Measurements from ENCODE around the gene SCFD2.
A peak's percentile ranks its signal among the peaks of the same experiment; 100 is the strongest.

SCFD2 gene

GRCh38 chr4:52861171-52861823 is 504.6 kb downstream of the SCFD2 start:
- H3K27ac ChIP-seq (ENCODE audit: insufficient read depth in 1 of 2, low read depth in 1 of 2, low read length in 2 of 2, poor library complexity in 1 of 2, severe bottlenecking in 2 of 2): no peak overlapping the region
- H3K36me3 ChIP-seq (ENCODE audit: control insufficient read depth in 4 of 4, insufficient read depth in 4 of 4, low read length in 3 of 4): no peaks in the 10 kb centered on the region
- peaks cover 0 to 15% (median 5%) of the 10 kb centered on the region in 5 experiments for H3K9me3 ChIP-seq (ENCODE audit: control extremely low read depth in 1 of 5, control insufficient read depth in 4 of 5, insufficient read depth in 2 of 5, low read depth in 1 of 5, low read length in 4 of 5)
- peak overlapping the region in 6 of 7 experiments; percentile 39 to 75 (median 66) for H3K4me3 ChIP-seq (ENCODE audit: control insufficient read depth in 1 of 7, extremely low read depth in 1 of 7, insufficient read depth in 4 of 7, low read depth in 2 of 7, low read length in 6 of 7)
- 54% methylated on average over 20 of the region's 26 CpGs for WGBS (ENCODE audit: insufficient coverage)
- H3K4me1 ChIP-seq (ENCODE audit: control extremely low read depth in 1 of 4, control insufficient read depth in 4 of 4, insufficient read depth in 4 of 4, low read length in 3 of 4): peaks cover 0 to 17% (median 15%) of the 10 kb centered on the region in 4 experiments
- ChIA-PET POLR2A (no interaction called here), CTCF (no interaction called here)
- no peak for DNase-seq
- peaks cover 0 to 45% (median 14%) of the 10 kb centered on the region in 5 experiments for H3K27me3 ChIP-seq (replicated peaks in 2 of 5; ENCODE audit: control insufficient read depth in 4 of 5, insufficient read depth in 5 of 5, low read length in 4 of 5)

- Histone ChIP-seq H3K9me3 (ENCODE audit: control extremely low read depth in 1 of 5, control insufficient read depth in 4 of 5, insufficient read depth in 2 of 5, low read depth in 1 of 5, low read length in 4 of 5) (peaks cover 0 to 15% (median 5%) of the 10 kb centered on the region in 5 experiments), H3K4me1 (ENCODE audit: control extremely low read depth in 1 of 4, control insufficient read depth in 4 of 4, insufficient read depth in 4 of 4, low read length in 3 of 4) (peaks cover 0 to 17% (median 15%) of the 10 kb centered on the region in 4 experiments), H3K27me3 (replicated peaks in 2 of 5; ENCODE audit: control insufficient read depth in 4 of 5, insufficient read depth in 5 of 5, low read length in 4 of 5) (peaks cover 0 to 45% (median 14%) of the 10 kb centered on the region in 5 experiments), H3K4me3 (ENCODE audit: control insufficient read depth in 1 of 7, extremely low read depth in 1 of 7, insufficient read depth in 4 of 7, low read depth in 2 of 7, low read length in 6 of 7) (no peak overlapping the region), H3K36me3 (ENCODE audit: control insufficient read depth in 4 of 4, insufficient read depth in 4 of 4, low read length in 3 of 4) (no peaks in the 10 kb centered on the region), H3K27ac (ENCODE audit: insufficient read depth in 1 of 2, low read depth in 1 of 2, low read length in 2 of 2, poor library complexity in 1 of 2, severe bottlenecking in 2 of 2) (no peak overlapping the region)
- ChIA-PET CTCF (interaction anchor here (1.3 kb wide), 1 partner anchor 14 kb away, joined by 3 read pairs; no protein-coding TSS in a partner anchor), POLR2A (no interaction called here)
- WGBS (ENCODE audit: insufficient coverage): no CpG with 5 or more reads among the region's 2 CpGs
- no peak for DNase-seq
These were observed 505.5 kb downstream of the SCFD2 start for GRCh38 chr4:52860361-52860760.

DNA sequence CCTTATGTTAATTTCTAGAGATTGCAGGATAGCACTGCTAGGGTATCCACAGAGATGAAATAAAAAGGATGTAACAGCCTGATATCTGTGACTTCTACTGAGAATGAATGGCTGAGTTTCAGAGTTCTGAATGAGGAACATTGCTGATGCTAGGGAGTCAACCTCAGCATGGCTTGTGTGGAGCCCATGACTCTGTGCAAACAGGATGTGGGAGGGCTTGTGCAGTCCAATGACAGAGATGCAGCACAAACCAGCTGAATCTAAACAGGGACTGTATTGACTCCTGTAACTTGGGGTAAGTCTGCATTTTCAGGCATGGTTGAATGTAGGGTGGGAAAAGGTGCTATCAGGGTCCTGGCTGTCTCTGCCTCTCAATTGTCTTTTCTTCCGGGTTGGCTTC is 509.1 kb downstream of the SCFD2 start:
- 88% methylated on average over 1 of the region's 1 CpG for WGBS (ENCODE audit: insufficient coverage)
- Histone ChIP-seq H3K4me1 (ENCODE audit: control extremely low read depth in 1 of 4, control insufficient read depth in 4 of 4, insufficient read depth in 4 of 4, low read length in 3 of 4) (peaks cover 2 to 11% (median 7%) of the 10 kb centered on the region in 4 experiments), H3K9me3 (ENCODE audit: control extremely low read depth in 1 of 5, control insufficient read depth in 4 of 5, insufficient read depth in 2 of 5, low read depth in 1 of 5, low read length in 4 of 5) (peaks cover 0 to 15% (median 5%) of the 10 kb centered on the region in 5 experiments), H3K27me3 (replicated peaks in 2 of 5; ENCODE audit: control insufficient read depth in 4 of 5, insufficient read depth in 5 of 5, low read length in 4 of 5) (peaks cover 0 to 29% (median 5%) of the 10 kb centered on the region in 5 experiments), H3K36me3 (ENCODE audit: control insufficient read depth in 4 of 4, insufficient read depth in 4 of 4, low read length in 3 of 4) (no peaks in the 10 kb centered on the region), H3K27ac (ENCODE audit: insufficient read depth in 1 of 2, low read depth in 1 of 2, low read length in 2 of 2, poor library complexity in 1 of 2, severe bottlenecking in 2 of 2) (no peak overlapping the region), H3K4me3 (ENCODE audit: control insufficient read depth in 1 of 7, extremely low read depth in 1 of 7, insufficient read depth in 4 of 7, low read depth in 2 of 7, low read length in 6 of 7) (no peak overlapping the region)
- DNase-seq: no peak
- ChIA-PET CTCF (no interaction called here), POLR2A (no interaction called here)

GRCh38 chr4:52853351-52853750 is 512.5 kb downstream of the SCFD2 start:
- DNase-seq: no peak
- POLR2A ChIA-PET: no interaction called here
- H3K4me3 ChIP-seq (ENCODE audit: control insufficient read depth in 1 of 7, extremely low read depth in 1 of 7, insufficient read depth in 4 of 7, low read depth in 2 of 7, low read length in 6 of 7): no peak overlapping the region
- no peaks in the 10 kb centered on the region for H3K36me3 ChIP-seq (ENCODE audit: control insufficient read depth in 4 of 4, insufficient read depth in 4 of 4, low read length in 3 of 4)
- CTCF ChIA-PET: interaction anchor here (0.7 to 1.2 kb wide), 3 partner anchors 29 to 266 kb away, joined by 3 read pairs; no protein-coding TSS in a partner anchor
- no peak overlapping the region for H3K27ac ChIP-seq (ENCODE audit: insufficient read depth in 1 of 2, low read depth in 1 of 2, low read length in 2 of 2, poor library complexity in 1 of 2, severe bottlenecking in 2 of 2)
- peaks cover 0 to 8% (median 2%) of the 10 kb centered on the region in 4 experiments for H3K4me1 ChIP-seq (ENCODE audit: control extremely low read depth in 1 of 4, control insufficient read depth in 4 of 4, insufficient read depth in 4 of 4, low read length in 3 of 4)
- peaks cover 0 to 3% (median 0%) of the 10 kb centered on the region in 5 experiments for H3K27me3 ChIP-seq (replicated peaks in 2 of 5; ENCODE audit: control insufficient read depth in 4 of 5, insufficient read depth in 5 of 5, low read length in 4 of 5)
- H3K9me3 ChIP-seq (ENCODE audit: control extremely low read depth in 1 of 5, control insufficient read depth in 4 of 5, insufficient read depth in 2 of 5, low read depth in 1 of 5, low read length in 4 of 5): peaks cover 0 to 12% (median 3%) of the 10 kb centered on the region in 5 experiments

- no peak for DNase-seq
- WGBS (ENCODE audit: insufficient coverage): 100% methylated on average over 2 of the region's 3 CpGs
- H3K27me3 ChIP-seq (replicated peaks in 2 of 5; ENCODE audit: control insufficient read depth in 4 of 5, insufficient read depth in 5 of 5, low read length in 4 of 5): no peaks in the 10 kb centered on the region
- H3K4me3 ChIP-seq (ENCODE audit: control insufficient read depth in 1 of 7, extremely low read depth in 1 of 7, insufficient read depth in 4 of 7, low read depth in 2 of 7, low read length in 6 of 7): no peak overlapping the region
- CTCF ChIA-PET: interaction anchor here (1.1 to 1.2 kb wide), 2 partner anchors 30 to 130 kb away, joined by 3 read pairs; no protein-coding TSS in a partner anchor
- H3K27ac ChIP-seq (ENCODE audit: insufficient read depth in 1 of 2, low read depth in 1 of 2, low read length in 2 of 2, poor library complexity in 1 of 2, severe bottlenecking in 2 of 2): no peak overlapping the region
- peaks cover 0 to 8% (median 2%) of the 10 kb centered on the region in 4 experiments for H3K4me1 ChIP-seq (ENCODE audit: control extremely low read depth in 1 of 4, control insufficient read depth in 4 of 4, insufficient read depth in 4 of 4, low read length in 3 of 4)
- POLR2A ChIA-PET: no interaction called here
- peaks cover 0 to 6% (median 0%) of the 10 kb centered on the region in 5 experiments for H3K9me3 ChIP-seq (ENCODE audit: control extremely low read depth in 1 of 5, control insufficient read depth in 4 of 5, insufficient read depth in 2 of 5, low read depth in 1 of 5, low read length in 4 of 5)
- H3K36me3 ChIP-seq (ENCODE audit: control insufficient read depth in 4 of 4, insufficient read depth in 4 of 4, low read length in 3 of 4): no peaks in the 10 kb centered on the region
These were observed 513.1 kb downstream of the SCFD2 start for GRCh38 chr4:52852711-52853110.

DNA sequence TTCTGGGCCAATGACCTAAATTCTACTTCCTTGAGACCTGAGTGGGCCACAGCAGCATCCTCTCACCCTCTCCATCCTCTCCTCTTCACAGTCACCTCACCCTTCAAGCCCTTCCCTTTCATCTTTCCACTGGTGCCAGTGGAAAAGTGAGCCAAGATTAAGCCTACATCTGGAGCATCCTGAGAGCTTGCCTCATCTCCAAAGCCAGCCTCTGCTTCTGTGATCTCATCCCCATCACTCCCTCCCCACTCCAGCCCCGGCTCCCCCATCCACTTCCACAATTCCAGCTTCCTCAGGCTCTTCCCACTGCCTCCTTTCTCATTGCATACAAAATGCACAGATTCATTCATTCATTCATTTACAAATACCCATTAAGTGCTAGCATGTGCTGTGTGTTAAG is 513.8 kb downstream of the SCFD2 start:
- DNase-seq: no peak
- H3K4me3 ChIP-seq (ENCODE audit: control insufficient read depth in 1 of 7, extremely low read depth in 1 of 7, insufficient read depth in 4 of 7, low read depth in 2 of 7, low read length in 6 of 7): no peak overlapping the region
- H3K36me3 ChIP-seq (ENCODE audit: control insufficient read depth in 4 of 4, insufficient read depth in 4 of 4, low read length in 3 of 4): no peaks in the 10 kb centered on the region
- CTCF ChIA-PET: interaction anchor here (0.8 to 1.2 kb wide), 3 partner anchors 13 to 130 kb away, joined by 3 to 4 read pairs (median 3); no protein-coding TSS in a partner anchor
- no peaks in the 10 kb centered on the region for H3K27me3 ChIP-seq (replicated peaks in 2 of 5; ENCODE audit: control insufficient read depth in 4 of 5, insufficient read depth in 5 of 5, low read length in 4 of 5)
- H3K4me1 ChIP-seq (ENCODE audit: control extremely low read depth in 1 of 4, control insufficient read depth in 4 of 4, insufficient read depth in 4 of 4, low read length in 3 of 4): peaks cover 0 to 7% (median 2%) of the 10 kb centered on the region in 4 experiments
- 100% methylated on average over 1 of the region's 1 CpG for WGBS (ENCODE audit: insufficient coverage)
- H3K9me3 ChIP-seq (ENCODE audit: control extremely low read depth in 1 of 5, control insufficient read depth in 4 of 5, insufficient read depth in 2 of 5, low read depth in 1 of 5, low read length in 4 of 5): no peaks in the 10 kb centered on the region
- POLR2A ChIA-PET: no interaction called here
- H3K27ac ChIP-seq (ENCODE audit: insufficient read depth in 1 of 2, low read depth in 1 of 2, low read length in 2 of 2, poor library complexity in 1 of 2, severe bottlenecking in 2 of 2): no peak overlapping the region

- CTCF ChIA-PET: no interaction called here
- H3K36me3 ChIP-seq (ENCODE audit: control insufficient read depth in 4 of 4, insufficient read depth in 4 of 4, low read length in 3 of 4): no peaks in the 10 kb centered on the region
- no peaks in the 10 kb centered on the region for H3K27me3 ChIP-seq (replicated peaks in 2 of 5; ENCODE audit: control insufficient read depth in 4 of 5, insufficient read depth in 5 of 5, low read length in 4 of 5)
- no peak for DNase-seq
- H3K9me3 ChIP-seq (ENCODE audit: control extremely low read depth in 1 of 5, control insufficient read depth in 4 of 5, insufficient read depth in 2 of 5, low read depth in 1 of 5, low read length in 4 of 5): no peaks in the 10 kb centered on the region
- POLR2A ChIA-PET: no interaction called here
- no peak overlapping the region for H3K27ac ChIP-seq (ENCODE audit: insufficient read depth in 1 of 2, low read depth in 1 of 2, low read length in 2 of 2, poor library complexity in 1 of 2, severe bottlenecking in 2 of 2)
- H3K4me3 ChIP-seq (ENCODE audit: control insufficient read depth in 1 of 7, extremely low read depth in 1 of 7, insufficient read depth in 4 of 7, low read depth in 2 of 7, low read length in 6 of 7): no peak overlapping the region
- 100% methylated on average over 1 of the region's 3 CpGs for WGBS (ENCODE audit: insufficient coverage)
- peaks cover 0 to 3% (median 2%) of the 10 kb centered on the region in 4 experiments for H3K4me1 ChIP-seq (ENCODE audit: control extremely low read depth in 1 of 4, control insufficient read depth in 4 of 4, insufficient read depth in 4 of 4, low read length in 3 of 4)
These were observed 515.3 kb downstream of the SCFD2 start for GRCh38 chr4:52850406-52851124.

Data from common myeloid progenitor, CD34-positive (primary cell).